ENCODE results near the gene SLC25A31. TPM values are rescaled to one million over a fixed set of nuclear protein-coding genes. Genes with fewer than 3 reads are reported as not detected.
A peak's percentile ranks its signal among the peaks of the same experiment; 100 is the strongest.

The SLC25A31 gene
- polyA plus RNA-seq (ENCODE audit: low read depth in 6 of 6), result not detected

GRCh38 chr4:127730142-127730913 is at the start of gene SLC25A31:
Gene SLC25A31, plus strand, starts transcription at chr4:127730400. Its CDS starts 146 bp downstream, at chr4:127730546.
- no peaks in the 10 kb centered on the region for H3K36me3 Mint-ChIP-seq
- peaks cover 0 to 5% (median 0%) of the 10 kb centered on the region in 3 donors for H3K27me3 Mint-ChIP-seq
- H3K4me1 Mint-ChIP-seq, result no peaks in the 10 kb centered on the region
- no peaks in the 10 kb centered on the region for H3K9me3 Mint-ChIP-seq
- DNase-seq (no peak), ATAC-seq (ENCODE audit: low read depth in 2 of 2) (no peak)
- no peak within 1 kb of the TSS for H3K27ac Mint-ChIP-seq
- H3K4me3 Mint-ChIP-seq, result peak within 1 kb of the TSS in 1 of 8 donors; percentile 41

GRCh38 chr4:127685292-127685691 is 44.9 kb upstream of the SLC25A31 start:
- peaks cover 0 to 4% (median 1%) of the 10 kb centered on the region in 7 donors for H3K9me3 Mint-ChIP-seq
- no peaks in the 10 kb centered on the region for H3K27me3 Mint-ChIP-seq
- H3K4me3 Mint-ChIP-seq, result no peak overlapping the region
- no peak overlapping the region for H3K27ac Mint-ChIP-seq
- no peaks in the 10 kb centered on the region for H3K36me3 Mint-ChIP-seq
- no peaks in the 10 kb centered on the region for H3K4me1 Mint-ChIP-seq
- DNase-seq (no peak), ATAC-seq (ENCODE audit: low read depth in 2 of 2) (no peak)

- Mint-ChIP-seq H3K27ac (no peak overlapping the region), H3K4me1 (no peaks in the 10 kb centered on the region), H3K36me3 (no peaks in the 10 kb centered on the region), H3K9me3 (peaks cover 0 to 1% (median 0%) of the 10 kb centered on the region in 7 donors), H3K4me3 (no peak overlapping the region), H3K27me3 (no peaks in the 10 kb centered on the region)
- DNase-seq, result no peak
- no peak for ATAC-seq (ENCODE audit: low read depth in 2 of 2)
These were observed 43.5 kb upstream of the SLC25A31 start for GRCh38 chr4:127686658-127687057.

GRCh38 chr4:127687580-127687979 is 42.6 kb upstream of the SLC25A31 start:
- Mint-ChIP-seq H3K36me3 (no peaks in the 10 kb centered on the region), H3K4me1 (no peaks in the 10 kb centered on the region), H3K9me3 (peaks cover 0 to 1% (median 0%) of the 10 kb centered on the region in 7 donors), H3K27ac (no peak overlapping the region), H3K4me3 (no peak overlapping the region), H3K27me3 (no peaks in the 10 kb centered on the region)
- ATAC-seq (ENCODE audit: low read depth in 2 of 2), result no peak
- DNase-seq, result no peak

- DNase-seq, result no peak
- Mint-ChIP-seq H3K27ac (no peak overlapping the region), H3K27me3 (no peaks in the 10 kb centered on the region), H3K36me3 (no peaks in the 10 kb centered on the region), H3K4me3 (no peak overlapping the region), H3K9me3 (peaks cover 0 to 14% (median 6%) of the 10 kb centered on the region in 7 donors), H3K4me1 (no peaks in the 10 kb centered on the region)
- ATAC-seq (ENCODE audit: low read depth in 2 of 2), result no peak
These were observed 31.4 kb upstream of the SLC25A31 start for GRCh38 chr4:127698789-127699200.

GRCh38 chr4:127708985-127709384 is 21.2 kb upstream of the SLC25A31 start:
- Mint-ChIP-seq H3K4me3 (no peak overlapping the region), H3K27ac (no peak overlapping the region), H3K36me3 (no peaks in the 10 kb centered on the region), H3K4me1 (no peaks in the 10 kb centered on the region), H3K9me3 (no peaks in the 10 kb centered on the region), H3K27me3 (peaks cover 0 to 3% (median 0%) of the 10 kb centered on the region in 3 donors)
- no peak for DNase-seq
- no peak for ATAC-seq (ENCODE audit: low read depth in 2 of 2)

- no peak for DNase-seq
- Mint-ChIP-seq H3K4me1 (no peaks in the 10 kb centered on the region), H3K27ac (no peak overlapping the region), H3K9me3 (peaks cover 0 to 2% (median 0%) of the 10 kb centered on the region in 7 donors), H3K27me3 (peaks cover 0 to 3% (median 0%) of the 10 kb centered on the region in 3 donors), H3K4me3 (no peak overlapping the region), H3K36me3 (no peaks in the 10 kb centered on the region)
- no peak for ATAC-seq (ENCODE audit: low read depth in 2 of 2)
These were observed 20.7 kb upstream of the SLC25A31 start for GRCh38 chr4:127709456-127709855.

GRCh38 chr4:127731406-127731805 is 1.2 kb downstream of the SLC25A31 start:
- Mint-ChIP-seq H3K4me1 (no peaks in the 10 kb centered on the region), H3K27ac (no peak overlapping the region), H3K4me3 (no peak overlapping the region), H3K9me3 (no peaks in the 10 kb centered on the region), H3K36me3 (no peaks in the 10 kb centered on the region), H3K27me3 (peaks cover 0 to 5% (median 1%) of the 10 kb centered on the region in 3 donors)
- ATAC-seq (ENCODE audit: low read depth in 2 of 2) (no peak), DNase-seq (no peak)

GRCh38 chr4:127732623-127733328 is 2.6 kb downstream of the SLC25A31 start:
- Mint-ChIP-seq H3K36me3 (no peaks in the 10 kb centered on the region), H3K9me3 (no peaks in the 10 kb centered on the region), H3K27me3 (peaks cover 0 to 9% (median 0%) of the 10 kb centered on the region in 3 donors), H3K4me1 (no peaks in the 10 kb centered on the region), H3K4me3 (no peak overlapping the region), H3K27ac (no peak overlapping the region)
- ATAC-seq (ENCODE audit: low read depth in 2 of 2) (no peak), DNase-seq (no peak)

GRCh38 chr4:127734976-127735375 is 4.8 kb downstream of the SLC25A31 start:
- no peaks in the 10 kb centered on the region for H3K4me1 Mint-ChIP-seq
- H3K27ac Mint-ChIP-seq, result no peak overlapping the region
- no peak overlapping the region for H3K4me3 Mint-ChIP-seq
- DNase-seq, result no peak
- ATAC-seq (ENCODE audit: low read depth in 2 of 2), result no peak
- H3K27me3 Mint-ChIP-seq, result peaks cover 6 to 9% (median 9%) of the 10 kb centered on the region in 3 donors
- H3K36me3 Mint-ChIP-seq, result peaks cover 0 to under 1% of the 10 kb centered on the region in 2 donors
- H3K9me3 Mint-ChIP-seq, result peaks cover 0 to 1% (median 0%) of the 10 kb centered on the region in 7 donors

GRCh38 chr4:127737295-127737694 is 7.1 kb downstream of the SLC25A31 start:
- Mint-ChIP-seq H3K4me3 (no peak overlapping the region), H3K4me1 (no peaks in the 10 kb centered on the region), H3K9me3 (peaks cover 2 to 19% (median 7%) of the 10 kb centered on the region in 7 donors), H3K36me3 (peaks cover under 1 to 9% of the 10 kb centered on the region in 2 donors), H3K27ac (no peak overlapping the region), H3K27me3 (peaks cover 11 to 15% (median 13%) of the 10 kb centered on the region in 3 donors)
- DNase-seq, result no peak
- ATAC-seq (ENCODE audit: low read depth in 2 of 2), result no peak

- Mint-ChIP-seq H3K9me3 (peaks cover 6 to 26% (median 9%) of the 10 kb centered on the region in 7 donors), H3K27ac (no peak overlapping the region), H3K4me3 (no peak overlapping the region), H3K4me1 (no peaks in the 10 kb centered on the region), H3K27me3 (peaks cover 22 to 28% (median 23%) of the 10 kb centered on the region in 3 donors), H3K36me3 (peaks cover 5 to 14% of the 10 kb centered on the region in 2 donors)
- no peak for DNase-seq
- ATAC-seq (ENCODE audit: low read depth in 2 of 2), result no peak
These were observed 11.0 kb downstream of the SLC25A31 start for GRCh38 chr4:127741247-127741646.

- Mint-ChIP-seq H3K4me1 (no peaks in the 10 kb centered on the region), H3K4me3 (no peak overlapping the region), H3K36me3 (no peaks in the 10 kb centered on the region), H3K27me3 (peaks cover 18 to 19% (median 18%) of the 10 kb centered on the region in 3 donors), H3K9me3 (peaks cover 0 to 20% (median 9%) of the 10 kb centered on the region in 7 donors), H3K27ac (no peak overlapping the region)
- no peak for ATAC-seq (ENCODE audit: low read depth in 2 of 2)
- no peak for DNase-seq
These were observed 17.7 kb downstream of the SLC25A31 start for GRCh38 chr4:127747883-127748282.

- DNase-seq (no peak), ATAC-seq (ENCODE audit: low read depth in 2 of 2) (no peak)
- peaks cover 19 to 25% (median 24%) of the 10 kb centered on the region in 3 donors for H3K27me3 Mint-ChIP-seq
- no peaks in the 10 kb centered on the region for H3K4me1 Mint-ChIP-seq
- H3K4me3 Mint-ChIP-seq, result no peak overlapping the region
- no peak overlapping the region for H3K27ac Mint-ChIP-seq
- no peaks in the 10 kb centered on the region for H3K36me3 Mint-ChIP-seq
- peaks cover 0 to 21% (median 9%) of the 10 kb centered on the region in 7 donors for H3K9me3 Mint-ChIP-seq
These were observed 18.8 kb downstream of the SLC25A31 start for GRCh38 chr4:127748957-127749356.

Measured in naive B cell (primary cell).